Tibial nerve (tissue), 4 donors: ENCODE measurements around the gene MAP3K4. TPM values are rescaled to one million over a fixed set of nuclear protein-coding genes. Genes with fewer than 3 reads are reported as not detected.

Experiments used
- DNase-seq, 2 donors: peaks; one replicate each; pipeline ENCODE4 v3.0.0-alpha.2; 2019; ENCODE audit warnings: low spot score in 2 of 2
- H3K27ac ChIP-seq, 4 donors: fragments of 200-600 bp; sonication (generic) in 3 of 4; one replicate each; pipeline ENCODE4 v1.5.1; 2017 to 2019; ENCODE audit warnings: mild to moderate bottlenecking in 1 of 4
- H3K27me3 ChIP-seq, 2 donors: fragments of 200-600 bp; sonication (generic) in 1 of 2; one replicate each; pipeline versions ENCODE4 v1.5.1 to v1.6.0; 2017 to 2019
- H3K36me3 ChIP-seq, 3 donors: fragments of 200-600 bp; sonication (generic); one replicate each; pipeline ENCODE4 v1.5.1; 2018 to 2019
- H3K4me1 ChIP-seq, 4 donors: fragments of 200-600 bp; sonication (generic) in 3 of 4; one replicate each; pipeline ENCODE4 v1.5.1; 2017 to 2019
- H3K4me3 ChIP-seq, 4 donors: fragments of 200-600 bp; sonication (generic) in 3 of 4; one replicate each; pipeline ENCODE4 v1.5.1; 2017 to 2019; ENCODE audit warnings: mild to moderate bottlenecking in 1 of 4, moderate library complexity in 1 of 4
- H3K9me3 ChIP-seq, 4 donors: fragments of 200-600 bp; sonication (generic) in 3 of 4; one replicate each; pipeline ENCODE4 v1.5.1; 2017 to 2019
- EP300 ChIP-seq, 2 donors: sonication (generic); formaldehyde crosslinking; IDR thresholded peaks; one replicate each; pipeline ENCODE4 v1.6.1; 2017; ENCODE audit warnings: antibody characterized with exemption in 2 of 2, mild to moderate bottlenecking in 1 of 2
- POLR2A ChIP-seq, 2 donors: fragments of 450-650 bp; IDR thresholded peaks; one replicate each; pipeline ENCODE4 v1.6.1; 2017; ENCODE audit warnings: antibody characterized with exemption in 2 of 2, mild to moderate bottlenecking in 2 of 2, moderate library complexity in 2 of 2
- WGBS, 2 donors: methylation state at CpG; one replicate each; pipeline ENCODE4 v1.1.5; 2018; 5-methylcytosine and 5-hydroxymethylcytosine counted together
- total RNA-seq, 4 donors: library from RNA; depleted of rRNA; stranded (reverse); fragments of >200 nt; gene quantifications; one replicate each; pipeline ENCODE4 v1.1.0, GENCODE V29; 2016
- TF ChIP-seq, protein P1 (sequence below), 5 experiments: fragments of 200-600 bp in 3 of 5; fragments of 450-650 bp in 2 of 5; sonication (generic) in 3 of 5; IDR thresholded peaks; one replicate each; pipeline ENCODE4 v1.5.1; 2016 to 2019; ENCODE audit warnings: antibody characterized with exemption in 5 of 5, mild to moderate bottlenecking in 3 of 5, moderate library complexity in 2 of 5

The MAP3K4 gene
- total RNA-seq, 4 donors from 2014 or later: 42.9 to 63.0 (median 56.0) TPM

DNA sequence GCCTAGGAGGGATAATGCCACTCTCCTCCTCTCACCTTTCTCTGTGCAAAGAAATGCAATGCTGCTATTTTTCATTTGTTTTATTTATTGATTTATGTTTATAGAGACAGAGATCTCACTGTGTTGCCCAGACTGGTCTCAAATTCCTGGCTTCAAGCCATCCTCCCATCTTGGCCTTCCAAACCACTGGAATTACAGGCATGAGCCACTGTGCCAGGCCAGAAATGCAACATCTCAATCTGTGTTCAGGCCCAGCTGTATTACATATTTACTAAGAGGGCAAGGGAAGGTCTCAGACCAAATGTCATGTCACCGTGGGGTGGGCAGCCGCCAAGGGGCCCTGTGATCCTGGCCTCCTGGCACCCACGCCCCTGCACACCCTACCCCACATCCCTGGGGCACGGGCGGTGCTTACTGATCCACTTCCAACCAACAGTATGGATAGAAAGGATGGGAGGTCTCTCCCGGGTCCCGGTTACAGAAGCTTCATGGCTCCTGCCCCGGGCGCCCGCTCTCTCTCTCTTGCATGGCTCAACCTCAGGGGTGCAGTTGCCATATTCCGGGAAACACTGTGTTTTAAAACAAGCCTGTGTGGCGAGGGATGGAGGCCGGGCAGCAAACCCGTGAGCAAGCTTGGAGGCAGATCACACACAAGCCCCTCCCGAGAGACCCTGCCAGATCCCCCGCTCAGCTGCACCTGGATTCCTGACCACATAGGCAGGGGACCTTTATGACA is 170.5 kb downstream of the MAP3K4 start:
- TF ChIP-seq EP300 (IDR thresholded peaks at IDR 0.05) (no peak), POLR2A (IDR thresholded peaks at IDR 0.05) (no peak)
- Histone ChIP-seq H3K36me3 (peaks cover 0 to 63% (median 0%) of the 10 kb centered on the region in 3 donors), H3K9me3 (peaks cover 0 to 3% (median 0%) of the 10 kb centered on the region in 4 donors), H3K27ac (no peak overlapping the region), H3K4me1 (peaks cover 0 to 17% (median 0%) of the 10 kb centered on the region in 4 donors), H3K4me3 (no peak overlapping the region), H3K27me3 (no peaks in the 10 kb centered on the region)
- DNase-seq: no peak
- WGBS, 2 donors: 51 to 78% methylated on average over 11 to 16 of the region's 16 CpGs

DNA sequence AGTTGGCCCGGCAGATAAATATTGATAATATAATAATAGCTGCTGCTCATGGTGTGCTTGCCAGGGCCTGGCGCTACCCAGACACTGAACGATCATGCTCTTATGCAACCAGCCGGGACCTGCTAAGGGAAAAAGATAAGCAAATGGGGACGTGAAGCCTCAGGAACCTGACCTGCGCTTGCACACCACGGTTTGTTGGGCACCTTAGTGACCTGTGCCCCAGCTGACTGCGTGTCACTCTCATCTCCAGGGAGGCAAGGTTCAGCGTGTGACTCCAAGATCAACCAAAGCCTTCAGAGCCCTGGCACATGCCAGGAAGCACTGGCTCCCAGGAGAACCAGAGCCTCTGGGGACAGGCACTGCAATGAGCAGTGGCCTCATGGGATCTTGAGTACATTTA is 171.2 kb downstream of the MAP3K4 start:
- no peaks in the 10 kb centered on the region for H3K27me3 ChIP-seq
- whole genome bisulfite sequencing, 2 donors: 91 to 92% methylated on average over 9 of the region's 9 CpGs
- no peak overlapping the region for H3K4me3 ChIP-seq
- DNase-seq: no peak
- H3K27ac ChIP-seq: no peak overlapping the region
- peaks cover 0 to 17% (median 0%) of the 10 kb centered on the region in 4 donors for H3K4me1 ChIP-seq
- peaks cover 0 to 56% (median 0%) of the 10 kb centered on the region in 3 donors for H3K36me3 ChIP-seq
- H3K9me3 ChIP-seq: no peaks in the 10 kb centered on the region
- TF ChIP-seq POLR2A (IDR thresholded peaks at IDR 0.05): no peak
- TF ChIP-seq EP300 (IDR thresholded peaks at IDR 0.05): no peak
- TF ChIP-seq, protein P1, sequence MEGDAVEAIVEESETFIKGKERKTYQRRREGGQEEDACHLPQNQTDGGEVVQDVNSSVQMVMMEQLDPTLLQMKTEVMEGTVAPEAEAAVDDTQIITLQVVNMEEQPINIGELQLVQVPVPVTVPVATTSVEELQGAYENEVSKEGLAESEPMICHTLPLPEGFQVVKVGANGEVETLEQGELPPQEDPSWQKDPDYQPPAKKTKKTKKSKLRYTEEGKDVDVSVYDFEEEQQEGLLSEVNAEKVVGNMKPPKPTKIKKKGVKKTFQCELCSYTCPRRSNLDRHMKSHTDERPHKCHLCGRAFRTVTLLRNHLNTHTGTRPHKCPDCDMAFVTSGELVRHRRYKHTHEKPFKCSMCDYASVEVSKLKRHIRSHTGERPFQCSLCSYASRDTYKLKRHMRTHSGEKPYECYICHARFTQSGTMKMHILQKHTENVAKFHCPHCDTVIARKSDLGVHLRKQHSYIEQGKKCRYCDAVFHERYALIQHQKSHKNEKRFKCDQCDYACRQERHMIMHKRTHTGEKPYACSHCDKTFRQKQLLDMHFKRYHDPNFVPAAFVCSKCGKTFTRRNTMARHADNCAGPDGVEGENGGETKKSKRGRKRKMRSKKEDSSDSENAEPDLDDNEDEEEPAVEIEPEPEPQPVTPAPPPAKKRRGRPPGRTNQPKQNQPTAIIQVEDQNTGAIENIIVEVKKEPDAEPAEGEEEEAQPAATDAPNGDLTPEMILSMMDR (IDR thresholded peaks at IDR 0.05): no peak

DNA sequence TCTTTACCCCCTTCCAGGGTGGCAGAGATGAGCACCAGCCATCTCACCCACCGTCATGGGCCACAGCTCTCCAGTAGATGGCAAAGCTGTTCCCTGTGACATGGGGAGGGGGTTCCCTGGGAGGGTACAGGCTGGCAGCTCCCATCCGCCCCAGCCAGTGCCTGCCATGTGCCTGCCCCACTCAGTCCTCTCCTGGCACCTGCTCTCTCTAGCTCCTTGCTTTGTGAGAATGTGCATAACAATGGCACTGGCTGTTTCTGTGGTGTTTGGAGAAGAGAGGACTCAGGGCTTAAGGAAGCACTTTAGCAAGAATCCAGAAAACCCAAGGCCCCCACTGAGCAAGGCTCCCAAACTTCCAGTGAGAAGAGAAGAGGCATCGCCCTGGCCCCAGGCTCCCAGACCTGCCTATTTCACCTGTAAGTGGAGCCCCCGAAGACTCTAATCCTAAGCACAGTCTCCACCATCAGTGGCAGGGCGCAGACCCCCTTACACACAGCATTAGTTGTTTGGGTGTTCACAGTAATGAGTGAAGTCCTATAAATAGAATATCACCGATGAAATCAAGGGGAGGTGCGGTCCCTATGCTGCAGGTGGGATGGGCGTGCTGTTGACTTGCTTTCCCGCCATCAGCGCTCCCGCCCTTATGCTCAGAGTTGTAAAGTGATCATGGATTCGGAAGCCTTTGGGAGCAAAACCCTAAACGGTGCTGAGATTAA is 172.1 kb downstream of the MAP3K4 start:
- no peak overlapping the region for H3K27ac ChIP-seq
- H3K4me1 ChIP-seq: peaks cover 0 to 23% (median 0%) of the 10 kb centered on the region in 4 donors
- no peaks in the 10 kb centered on the region for H3K9me3 ChIP-seq
- 89 to 95% methylated on average over 13 of the region's 13 CpGs for WGBS, 2 donors
- no peak for TF ChIP-seq EP300 (IDR thresholded peaks at IDR 0.05)
- TF ChIP-seq, protein P1 (IDR thresholded peaks at IDR 0.05): no peak
- no peak for TF ChIP-seq POLR2A (IDR thresholded peaks at IDR 0.05)
- no peaks in the 10 kb centered on the region for H3K27me3 ChIP-seq
- no peak for DNase-seq
- H3K36me3 ChIP-seq: peaks cover 0 to 47% (median 0%) of the 10 kb centered on the region in 3 donors
- no peak overlapping the region for H3K4me3 ChIP-seq

DNA sequence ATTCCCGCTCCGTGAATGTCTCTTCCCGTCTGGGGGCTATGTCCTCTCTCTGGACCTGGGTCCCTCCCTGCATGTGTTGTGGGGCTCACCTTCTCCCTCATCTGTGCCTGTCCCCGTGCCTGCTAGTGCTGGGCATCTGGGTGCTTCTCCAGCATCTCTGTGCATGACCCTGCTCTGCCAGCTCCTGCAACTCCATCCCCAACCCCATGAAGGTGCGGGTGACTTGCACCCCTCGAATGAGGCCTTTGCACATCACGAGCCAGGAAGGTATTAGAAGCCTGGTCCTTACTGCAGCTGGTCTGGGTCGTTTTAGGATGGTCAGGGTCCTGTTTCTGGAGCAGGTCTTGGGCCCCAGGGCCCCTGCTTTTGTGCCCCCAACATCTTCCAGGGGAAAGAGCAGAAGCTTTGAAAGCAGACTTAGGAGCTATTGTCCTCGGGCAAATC is 172.6 kb downstream of the MAP3K4 start:
- peaks cover 0 to 26% (median 0%) of the 10 kb centered on the region in 4 donors for H3K4me1 ChIP-seq
- no peaks in the 10 kb centered on the region for H3K27me3 ChIP-seq
- TF ChIP-seq, protein P1 (IDR thresholded peaks at IDR 0.05): no peak
- TF ChIP-seq EP300 (IDR thresholded peaks at IDR 0.05): no peak
- TF ChIP-seq POLR2A (IDR thresholded peaks at IDR 0.05): no peak
- no peak overlapping the region for H3K27ac ChIP-seq
- no peak for DNase-seq
- peaks cover 0 to 44% (median 0%) of the 10 kb centered on the region in 3 donors for H3K36me3 ChIP-seq
- H3K4me3 ChIP-seq: no peak overlapping the region
- WGBS, 2 donors: 92 to 95% methylated on average over 9 of the region's 9 CpGs
- no peaks in the 10 kb centered on the region for H3K9me3 ChIP-seq

DNA sequence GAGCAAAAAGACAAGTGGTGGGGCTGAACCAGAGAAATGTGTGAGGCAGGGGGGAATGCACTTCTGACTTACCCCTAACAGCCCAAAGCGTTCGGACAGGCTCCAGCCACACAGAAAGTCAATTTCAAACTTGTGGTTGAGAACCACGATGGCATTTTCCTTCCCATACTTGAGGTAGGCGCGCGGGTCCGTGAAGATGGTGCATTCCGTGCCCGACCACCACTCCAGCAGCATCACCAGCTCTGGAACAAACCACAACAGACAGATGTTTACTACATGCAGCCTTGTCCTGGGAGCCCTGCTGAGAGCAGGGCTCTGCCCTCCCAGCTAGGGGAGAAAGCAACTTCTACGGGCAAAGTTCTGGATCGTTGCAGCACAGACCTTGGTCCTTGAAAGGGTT is 174.6 kb downstream of the MAP3K4 start:
- no peaks in the 10 kb centered on the region for H3K27me3 ChIP-seq
- peaks cover 0 to 38% (median 0%) of the 10 kb centered on the region in 3 donors for H3K36me3 ChIP-seq
- peaks cover 0 to 2% (median 0%) of the 10 kb centered on the region in 4 donors for H3K9me3 ChIP-seq
- peaks cover 0 to 30% (median 0%) of the 10 kb centered on the region in 4 donors for H3K4me1 ChIP-seq
- no peak overlapping the region for H3K4me3 ChIP-seq
- no peak overlapping the region for H3K27ac ChIP-seq
- no peak for TF ChIP-seq EP300 (IDR thresholded peaks at IDR 0.05)
- TF ChIP-seq, protein P1 (IDR thresholded peaks at IDR 0.05): no peak
- no peak for TF ChIP-seq POLR2A (IDR thresholded peaks at IDR 0.05)
- 92 to 93% methylated on average over 11 of the region's 11 CpGs for WGBS, 2 donors
- DNase-seq: no peak
